HG02588 (cell line): ENCODE measurements around the gene TAB3.

Source experiments
- ATAC-seq: cut with Tn5 transposase; IDR thresholded peaks from one replicate; pipeline ENCODE4 v1.9.1; 2021; ENCODE audit warnings: mild to moderate bottlenecking, moderate library complexity; ENCODE audit not compliant: unreplicated experiment

Gene TAB3

DNA sequence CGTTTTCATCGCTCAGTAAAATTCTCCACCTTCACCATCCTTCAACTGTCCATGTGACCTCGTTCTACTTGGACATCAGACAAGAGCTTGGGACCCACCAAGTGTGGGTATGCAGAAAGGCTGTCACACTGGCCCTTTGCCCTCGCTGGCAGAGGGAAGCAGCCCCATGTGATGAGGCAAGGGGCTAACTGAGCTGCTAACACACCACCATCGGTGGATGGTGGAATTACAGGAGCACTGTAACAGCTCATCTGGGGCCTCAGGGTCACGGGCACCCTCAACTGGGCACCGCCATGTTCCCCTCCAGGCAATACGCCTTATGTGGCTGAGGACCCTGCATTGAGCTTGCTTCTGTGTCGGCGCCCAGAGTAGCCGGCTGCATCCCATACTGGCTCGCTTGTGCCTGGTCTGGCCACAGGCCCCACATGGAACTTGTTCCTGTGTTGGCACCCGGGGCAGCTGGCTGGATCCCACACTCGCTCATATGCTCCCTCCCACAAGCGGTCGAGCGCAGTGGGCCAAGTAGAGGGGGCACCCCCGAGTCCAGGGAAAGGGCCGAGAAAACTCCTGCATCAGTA is 109.5 kb downstream of the TAB3 start:
- no peak for ATAC-seq

- ATAC-seq = no peak
Observed at GRCh38 chrX:30777575-30777974, 111.5 kb downstream of the TAB3 start.
